HUES64 (cell line): ENCODE results near the gene KMT5C.

Experiments used
- H3K27ac ChIP-seq: 2 replicates; pipeline ENCODE4 v1.7.0; 2013; ENCODE audit warnings: low read depth, low read length, inconsistent platforms
- H3K27me3 ChIP-seq: 2 replicates; pipeline ENCODE4 v1.6.1; 2013; ENCODE audit warnings: mild to moderate bottlenecking, low read length; ENCODE audit not compliant: insufficient read depth
- H3K36me3 ChIP-seq: 2 replicates; pipeline ENCODE4 v1.6.1; 2013; ENCODE audit warnings: mild to moderate bottlenecking, low read length; ENCODE audit not compliant: insufficient read depth
- H3K4me1 ChIP-seq: 2 replicates; pipeline ENCODE4 v1.6.1; 2013; ENCODE audit warnings: mild to moderate bottlenecking, low read length, moderate library complexity; ENCODE audit not compliant: insufficient read depth
- H3K4me3 ChIP-seq: 2 replicates; pipeline ENCODE4 v1.5.1; 2013; ENCODE audit warnings: mild to moderate bottlenecking, low read length, moderate library complexity
- H3K9ac ChIP-seq: 2 replicates; pipeline ENCODE4 v1.6.1; 2013; ENCODE audit warnings: mild to moderate bottlenecking, low read depth, low read length
- H3K9me3 ChIP-seq: 2 replicates; pipeline ENCODE4 v1.6.1; 2013; ENCODE audit warnings: low read depth, low read length; ENCODE audit not compliant: insufficient read depth
- WGBS: fragments of 150-250, 120-280 bp; methylation state at CpG from one replicate; pipeline ENCODE4 v1.1.7; 2013; ENCODE audit warnings: missing lambda C conversion rate; 5-methylcytosine and 5-hydroxymethylcytosine counted together

KMT5C gene

GRCh38 chr19:55390461-55390880 is 50.8 kb downstream of the KMT5C start:
- Histone ChIP-seq H3K27me3 (no peaks in the 10 kb centered on the region), H3K9me3 (no peaks in the 10 kb centered on the region), H3K27ac (no peak overlapping the region), H3K4me3 (no peak overlapping the region), H3K9ac (no peak overlapping the region), H3K36me3 (peaks cover 42% of the 10 kb centered on the region), H3K4me1 (peaks cover 16% of the 10 kb centered on the region)
- WGBS = 52% methylated on average over 6 of the region's 7 CpGs

GRCh38 chr19:55391191-55391670 is 51.6 kb downstream of the KMT5C start:
- no peak overlapping the region for H3K4me3 ChIP-seq
- H3K9ac ChIP-seq = no peak overlapping the region
- H3K4me1 ChIP-seq = peaks cover 16% of the 10 kb centered on the region
- H3K27ac ChIP-seq = no peak overlapping the region
- WGBS = 90% methylated on average over 12 of the region's 12 CpGs
- H3K27me3 ChIP-seq = no peaks in the 10 kb centered on the region
- H3K36me3 ChIP-seq = peaks cover 42% of the 10 kb centered on the region
- H3K9me3 ChIP-seq = no peaks in the 10 kb centered on the region

- Histone ChIP-seq H3K27ac (peak overlapping the region; percentile 92; the same call in 1 of the 2 replicates), H3K36me3 (peaks cover 35% of the 10 kb centered on the region), H3K4me3 (no peak overlapping the region), H3K27me3 (no peaks in the 10 kb centered on the region), H3K9me3 (no peaks in the 10 kb centered on the region), H3K4me1 (peaks cover 15% of the 10 kb centered on the region), H3K9ac (no peak overlapping the region)
- 35% methylated on average over 18 of the region's 18 CpGs for WGBS
Measured at GRCh38 chr19:55391702-55392615, 52.3 kb downstream of the KMT5C start.

DNA sequence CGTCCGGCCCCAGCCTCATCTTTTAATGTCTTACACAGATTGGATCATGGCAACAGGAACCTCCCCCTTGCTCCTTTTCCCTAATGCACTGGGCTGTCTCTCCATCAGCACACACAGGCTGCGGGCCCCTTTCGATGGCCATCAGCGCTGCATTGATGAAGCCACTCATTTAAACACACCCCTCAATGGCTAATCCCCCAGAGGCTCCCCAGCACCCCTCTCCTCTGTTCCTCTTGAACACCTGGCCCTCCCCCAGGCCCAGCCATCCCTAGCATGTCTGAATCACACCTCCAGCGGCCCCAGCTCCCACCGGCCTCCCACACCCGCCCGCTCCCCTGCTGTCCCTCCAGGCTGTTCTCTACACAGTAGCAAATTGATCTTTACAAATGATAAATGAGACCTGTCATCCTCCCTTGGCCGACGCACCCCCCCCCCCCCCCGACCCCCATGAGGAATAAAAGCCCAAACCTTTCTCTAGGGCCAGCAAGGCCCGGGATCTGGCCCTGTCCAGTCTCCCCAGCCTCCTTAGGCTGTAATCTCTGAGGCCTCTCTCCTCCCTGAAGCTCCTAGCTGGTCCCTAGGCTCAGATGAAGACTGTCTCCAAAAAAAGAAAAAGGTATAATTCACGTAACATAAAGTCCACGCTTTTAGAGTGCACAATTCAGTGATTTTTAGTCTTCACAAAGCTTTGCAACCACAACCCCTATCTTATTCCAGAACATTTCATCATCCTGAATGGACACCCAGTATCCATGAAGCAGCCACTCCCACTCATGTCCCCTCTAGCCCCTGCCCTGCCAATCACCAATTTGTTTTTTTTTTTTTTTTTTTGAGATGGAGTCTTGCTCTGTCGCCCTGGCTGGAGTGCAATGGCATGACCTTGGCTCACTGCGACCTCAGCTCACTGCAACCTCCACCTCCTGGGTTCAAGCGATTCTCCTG is 53.4 kb downstream of the KMT5C start:
- peak overlapping the region; percentile 49; the same call in 1 of the 2 replicates for H3K9ac ChIP-seq

More for the DNA sequence above, 53.4 kb downstream of the KMT5C start:
- no peaks in the 10 kb centered on the region for H3K9me3 ChIP-seq
- WGBS = 24% methylated on average over 18 of the region's 18 CpGs
- H3K27me3 ChIP-seq = no peaks in the 10 kb centered on the region
- H3K4me3 ChIP-seq = no peak overlapping the region
- peaks cover 8% of the 10 kb centered on the region for H3K4me1 ChIP-seq
- peaks cover 24% of the 10 kb centered on the region for H3K36me3 ChIP-seq
- peak overlapping the region; percentile 92 for H3K27ac ChIP-seq
